A549 (cell line): ENCODE data around the gene GOLGA5. TPM values are rescaled to one million over a fixed set of nuclear protein-coding genes. Genes with fewer than 3 reads are reported as not detected.
A peak's percentile ranks its signal among the peaks of the same experiment; 100 is the strongest.

Experiments
- ATAC-seq, 2 experiments: fragments of 200-7000 bp in 1 of 2; fragments of >200 bp in 1 of 2; cut with Nextera tagmentation in 1 of 2; cut with Tn5 transposase in 1 of 2; 3 replicates each; pipeline versions ENCODE4 v1.8.0 to v1.9.1; 2018 to 2020; ENCODE audit warnings: mild to moderate bottlenecking in 1 of 2, moderate library complexity in 1 of 2
- CTCF ChIA-PET: fragments of 300-600 bp; sonication (Branson Sonifier 250); formaldehyde crosslinking; extraction: SDS; loops from one replicate; lab custom pipeline; 2021; ENCODE audit warnings: antibody characterized with exemption, inconsistent platforms; lab: Yijun Ruan, JAX
- POLR2A ChIA-PET: fragments of 350-600 bp; formaldehyde crosslinking; extraction: SDS; loops from one replicate; lab custom pipeline; 2021; ENCODE audit warnings: antibody characterized with exemption, inconsistent platforms; lab: Yijun Ruan, JAX
- DNase-seq, 2 experiments: peaks; one replicate each; pipeline versions ENCODE4 v3.0.0 to v3.0.0-alpha.2; 2011 to 2016; ENCODE audit warnings: low read depth in 1 of 2, low spot score in 1 of 2
- FAIRE-seq: peaks from 2 replicates; lab custom pipeline; 2011; peaks lifted over from hg19 to GRCh38; lab: Jason Lieb, UNC
- H3K27ac ChIP-seq, 2 experiments: fragments of >200 bp; sonication (Bioruptor Twin); formaldehyde crosslinking; 3 replicates each; pipeline ENCODE4 v1.5.1; 2016 to 2017
- H3K4me1 ChIP-seq: fragments of >200 bp; sonication (Bioruptor Twin); formaldehyde crosslinking; 3 replicates; pipeline ENCODE4 v1.6.1; 2016
- H3K4me2 ChIP-seq: fragments of >200 bp; sonication (Bioruptor Twin); formaldehyde crosslinking; 3 replicates; pipeline ENCODE4 v1.6.1; 2016
- H3K4me3 ChIP-seq: fragments of >200 bp; sonication (Bioruptor Twin); formaldehyde crosslinking; 3 replicates; pipeline ENCODE4 v1.5.1; 2016
- H3K9me3 ChIP-seq: fragments of >200 bp; sonication (Bioruptor Twin); formaldehyde crosslinking; 3 replicates; pipeline ENCODE4 v1.6.1; 2016
- CBX8 ChIP-seq: fragments of 200-600 bp; sonication (generic); IDR thresholded peaks from 2 replicates; pipeline ENCODE4 v1.6.1; 2016
- CEBPB ChIP-seq, 2 experiments: fragments of >200 bp in 1 of 2; sonication (Bioruptor Twin) in 1 of 2; formaldehyde crosslinking in 1 of 2; IDR thresholded peaks; 2 replicates each; pipeline ENCODE4 v1.6.1; 2012 to 2016
- CHD2 ChIP-seq: fragments of 150-350 bp; IDR thresholded peaks from 2 replicates; pipeline ENCODE4 v1.6.1; 2014; ENCODE audit warnings: low read length; ENCODE audit not compliant: partially characterized antibody
- CHD4 ChIP-seq: fragments of 200-600 bp; sonication (generic); IDR thresholded peaks from 2 replicates; pipeline ENCODE4 v1.6.1; 2016; ENCODE audit warnings: antibody characterized with exemption, mild to moderate bottlenecking, borderline replicate concordance
- EHF ChIP-seq: fragments of 250-450 bp; sonication (Bioruptor Pico); IDR thresholded peaks from 2 replicates; pipeline ENCODE4 v1.5.0; 2020; ENCODE audit warnings: mild to moderate bottlenecking
- ESRRA ChIP-seq: fragments of 150-350 bp; IDR thresholded peaks from 2 replicates; pipeline ENCODE4 v1.6.1; 2014; ENCODE audit warnings: mild to moderate bottlenecking, low read length, borderline replicate concordance
- FOSB ChIP-seq: fragments of 250-450 bp; sonication (Bioruptor Pico); IDR thresholded peaks from 2 replicates; pipeline ENCODE4 v1.5.0; 2020; ENCODE audit warnings: mild to moderate bottlenecking, moderate library complexity
- HOXA7 ChIP-seq: fragments of 250-450 bp; sonication (Bioruptor Pico); IDR thresholded peaks from 2 replicates; pipeline ENCODE4 v1.5.0; 2020; ENCODE audit warnings: mild to moderate bottlenecking, moderate library complexity
- HOXB13 ChIP-seq: fragments of 250-450 bp; sonication (Bioruptor Pico); IDR thresholded peaks from 2 replicates; pipeline ENCODE4 v1.5.0; 2020; ENCODE audit warnings: low read depth, mild to moderate bottlenecking, moderate library complexity
- HOXB5 ChIP-seq: fragments of 250-450 bp; sonication (Bioruptor Pico); IDR thresholded peaks from 2 replicates; pipeline ENCODE4 v1.5.0; 2020; ENCODE audit warnings: mild to moderate bottlenecking, moderate library complexity
- JUN ChIP-seq, 2 experiments: fragments of >200 bp; sonication (Bioruptor Twin); formaldehyde crosslinking; IDR thresholded peaks; 2 replicates in 1 of 2; 3 replicates in 1 of 2; pipeline ENCODE4 v1.6.1; 2016 to 2017
- JUNB ChIP-seq: fragments of >200 bp; sonication (Bioruptor Twin); formaldehyde crosslinking; IDR thresholded peaks from 2 replicates; pipeline ENCODE4 v1.6.1; 2016
- KDM5A ChIP-seq: fragments of 200-600 bp; sonication (generic); IDR thresholded peaks from 2 replicates; pipeline ENCODE4 v1.6.1; 2016; ENCODE audit warnings: antibody characterized with exemption, mild to moderate bottlenecking
- NFE2L2 ChIP-seq: fragments of 150-350 bp; conservative IDR thresholded peaks from 2 replicates; pipeline ENCODE4 v1.6.1; 2014; ENCODE audit warnings: low read length
- NPAS2 ChIP-seq: fragments of 250-450 bp; sonication (Bioruptor Pico); IDR thresholded peaks from 2 replicates; pipeline ENCODE4 v1.8.0; 2022; ENCODE audit warnings: mild to moderate bottlenecking, moderate library complexity, borderline replicate concordance
- NR3C1 ChIP-seq: fragments of >200 bp; sonication (Bioruptor Twin); formaldehyde crosslinking; IDR thresholded peaks from 3 replicates; pipeline ENCODE4 v1.6.1; 2017
- POLR2A ChIP-seq: IDR thresholded peaks from 2 replicates; pipeline ENCODE4 v1.6.1; 2012; ENCODE audit warnings: mild to moderate bottlenecking, low read length
- POLR2AphosphoS2 ChIP-seq: conservative IDR thresholded peaks from 2 replicates; pipeline ENCODE4 v1.6.1; 2012; ENCODE audit warnings: low read length, improper control_type of control experiment, inconsistent platforms
- RAD21 ChIP-seq, 2 experiments: fragments of >200 bp in 1 of 2; sonication (Bioruptor Twin) in 1 of 2; formaldehyde crosslinking in 1 of 2; IDR thresholded peaks in 1 of 2; conservative IDR thresholded peaks in 1 of 2; 2 replicates in 1 of 2; 3 replicates in 1 of 2; pipeline ENCODE4 v1.6.1; 2012 to 2018; ENCODE audit warnings: inconsistent platforms in 1 of 2
- RARB ChIP-seq: fragments of 250-450 bp; sonication (Bioruptor Pico); IDR thresholded peaks from 2 replicates; pipeline ENCODE4 v1.8.0; 2021; ENCODE audit warnings: mild to moderate bottlenecking, moderate library complexity
- RCOR1 ChIP-seq: fragments of 150-350 bp; IDR thresholded peaks from 2 replicates; pipeline ENCODE4 v1.6.1; 2014; ENCODE audit warnings: antibody characterized with exemption, low read length, low read depth
- SMC3 ChIP-seq: fragments of >200 bp; sonication (Bioruptor Twin); formaldehyde crosslinking; IDR thresholded peaks from 3 replicates; pipeline ENCODE4 v1.6.1; 2018; ENCODE audit warnings: inconsistent platforms
- SREBF2 ChIP-seq: fragments of 450-650 bp; IDR thresholded peaks from 2 replicates; pipeline ENCODE4 v1.6.1; 2014; ENCODE audit warnings: mild to moderate bottlenecking, moderate library complexity
- TFCP2L1 ChIP-seq: fragments of 250-450 bp; sonication (Bioruptor Pico); IDR thresholded peaks from 2 replicates; pipeline ENCODE4 v1.5.0; 2021; ENCODE audit warnings: mild to moderate bottlenecking
- ZC3H11A ChIP-seq: fragments of 450-650 bp; IDR thresholded peaks from 2 replicates; pipeline ENCODE4 v1.6.1; 2014; ENCODE audit warnings: antibody characterized with exemption, mild to moderate bottlenecking
- ZNF302 ChIP-seq: fragments of 250-450 bp; sonication (Bioruptor Pico); IDR thresholded peaks from 2 replicates; pipeline ENCODE4 v1.9.0; 2021; ENCODE audit warnings: inconsistent platforms, mild to moderate bottlenecking, moderate library complexity
- ZSCAN20 ChIP-seq: fragments of 250-450 bp; sonication (Bioruptor Pico); IDR thresholded peaks from 2 replicates; pipeline ENCODE4 v1.8.0; 2022; ENCODE audit warnings: mild to moderate bottlenecking, moderate library complexity
- WGBS: methylation state at CpG from one replicate; pipeline ENCODE4 v1.1.6; 2017; ENCODE audit errors: missing lambda C conversion rate; 5-methylcytosine and 5-hydroxymethylcytosine counted together
- polyA plus RNA-seq, 4 experiments: library from polyadenylated mRNA; depleted of rRNA in 3 of 4; stranded (reverse); fragments of >200 nt; fragmentation: RNase III in 1 of 4; extraction: RNeasy Plus Mini Kit Qiagen cat#74134 plus additional on column Dnase treatment in 1 of 4; gene quantifications; 2 replicates in 3 of 4; 3 replicates in 1 of 4; pipeline ENCODE4 v1.2.3, GENCODE V29; 2011 to 2017
- TF ChIP-seq, protein P1 (sequence below): fragments of >200 bp; sonication (Bioruptor Twin); formaldehyde crosslinking; IDR thresholded peaks from 3 replicates; pipeline ENCODE4 v1.5.1; 2016
- TF ChIP-seq, protein P2 (sequence below): IDR thresholded peaks from 2 replicates; pipeline ENCODE4 v1.6.1; 2012

The GOLGA5 gene
- polyA plus RNA-seq, 2 of the 4 experiments (the other 2 are of a cell fraction), result 31.9 to 53.8 TPM

- H3K9me3 ChIP-seq, result 0 out of 3 replicates have a peak, but pooled peaks cover 4% of the 10 kb centered on the region
- H3K4me1 ChIP-seq, result no peaks in the 10 kb centered on the region
- TF ChIP-seq RCOR1, result no peak
- TF ChIP-seq POLR2AphosphoS2, result no peak
- no peak for TF ChIP-seq ZC3H11A
- TF ChIP-seq HOXB13 (CRISPR knock-in tag), result no peak
- no peak for TF ChIP-seq HOXA7 (CRISPR knock-in tag)
- peak in 1 of 2 experiments; percentile 48; a peak in 1 of 4 replicates for TF ChIP-seq CEBPB (IDR thresholded peaks at IDR 0.05)
- TF ChIP-seq CBX8, result no peak
- TF ChIP-seq RARB (CRISPR knock-in tag), result no peak
- TF ChIP-seq TFCP2L1 (CRISPR knock-in tag), result no peak
- TF ChIP-seq FOSB (CRISPR knock-in tag), result no peak
- no peak for TF ChIP-seq JUN (IDR thresholded peaks at IDR 0.05)
- no peak for TF ChIP-seq CHD4
- no peak for TF ChIP-seq JUNB
- TF ChIP-seq, protein P1, sequence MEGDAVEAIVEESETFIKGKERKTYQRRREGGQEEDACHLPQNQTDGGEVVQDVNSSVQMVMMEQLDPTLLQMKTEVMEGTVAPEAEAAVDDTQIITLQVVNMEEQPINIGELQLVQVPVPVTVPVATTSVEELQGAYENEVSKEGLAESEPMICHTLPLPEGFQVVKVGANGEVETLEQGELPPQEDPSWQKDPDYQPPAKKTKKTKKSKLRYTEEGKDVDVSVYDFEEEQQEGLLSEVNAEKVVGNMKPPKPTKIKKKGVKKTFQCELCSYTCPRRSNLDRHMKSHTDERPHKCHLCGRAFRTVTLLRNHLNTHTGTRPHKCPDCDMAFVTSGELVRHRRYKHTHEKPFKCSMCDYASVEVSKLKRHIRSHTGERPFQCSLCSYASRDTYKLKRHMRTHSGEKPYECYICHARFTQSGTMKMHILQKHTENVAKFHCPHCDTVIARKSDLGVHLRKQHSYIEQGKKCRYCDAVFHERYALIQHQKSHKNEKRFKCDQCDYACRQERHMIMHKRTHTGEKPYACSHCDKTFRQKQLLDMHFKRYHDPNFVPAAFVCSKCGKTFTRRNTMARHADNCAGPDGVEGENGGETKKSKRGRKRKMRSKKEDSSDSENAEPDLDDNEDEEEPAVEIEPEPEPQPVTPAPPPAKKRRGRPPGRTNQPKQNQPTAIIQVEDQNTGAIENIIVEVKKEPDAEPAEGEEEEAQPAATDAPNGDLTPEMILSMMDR, result peak; percentile 39
- no peak for TF ChIP-seq ZNF302
- TF ChIP-seq SMC3, result peak; percentile 30; the same call in 1 of the 3 replicates
- no peak for TF ChIP-seq NR3C1
- no peak for TF ChIP-seq NFE2L2
- TF ChIP-seq SREBF2, result no peak
- TF ChIP-seq KDM5A, result no peak
- TF ChIP-seq EHF (CRISPR knock-in tag), result no peak
- TF ChIP-seq RAD21 (conservative IDR thresholded peaks at IDR 0.05 in 1 of 2, IDR thresholded peaks at IDR 0.05 in 1 of 2), result peak; percentile 57 to 65
- CTCF ChIA-PET, result interaction anchor here (1.0 to 2.0 kb wide), 7 partner anchors 19 to 295 kb away, joined by 3 to 7 read pairs (median 3); no protein-coding TSS in a partner anchor
- peak; percentile 60 to 76; a peak in 5 of 6 replicates for ATAC-seq
- H3K27ac ChIP-seq, result no peak overlapping the region
- 19% methylated on average over 10 of the region's 12 CpGs for WGBS
- no peak overlapping the region for H3K4me3 ChIP-seq
- H3K4me2 ChIP-seq, result 0 out of 3 replicates have a peak overlapping the region, but pooled peaks have one; percentile 8
- peak; percentile 37 to 52 for DNase-seq
- POLR2A ChIA-PET, result no interaction called here
- no peak for FAIRE-seq
These were observed 86.7 kb downstream of the GOLGA5 start for GRCh38 chr14:92880851-92881250.

- Histone ChIP-seq H3K4me1 (no peaks in the 10 kb centered on the region), H3K4me3 (no peak overlapping the region), H3K4me2 (no peak overlapping the region), H3K9me3 (0 out of 3 replicates have a peak, but pooled peaks cover 4% of the 10 kb centered on the region), H3K27ac (no peak overlapping the region)
- CTCF ChIA-PET, result interaction anchor here (1.1 to 2.1 kb wide), 2 partner anchors 10 to 256 kb away, joined by 3 to 4 read pairs; no protein-coding TSS in a partner anchor
- TF ChIP-seq NPAS2 (CRISPR knock-in tag) (no peak), ZSCAN20 (no peak), ESRRA (no peak), HOXB5 (CRISPR knock-in tag) (no peak), POLR2A (no peak), EHF (CRISPR knock-in tag) (no peak), ZNF302 (no peak), CHD2 (no peak)
- TF ChIP-seq, protein P2, sequence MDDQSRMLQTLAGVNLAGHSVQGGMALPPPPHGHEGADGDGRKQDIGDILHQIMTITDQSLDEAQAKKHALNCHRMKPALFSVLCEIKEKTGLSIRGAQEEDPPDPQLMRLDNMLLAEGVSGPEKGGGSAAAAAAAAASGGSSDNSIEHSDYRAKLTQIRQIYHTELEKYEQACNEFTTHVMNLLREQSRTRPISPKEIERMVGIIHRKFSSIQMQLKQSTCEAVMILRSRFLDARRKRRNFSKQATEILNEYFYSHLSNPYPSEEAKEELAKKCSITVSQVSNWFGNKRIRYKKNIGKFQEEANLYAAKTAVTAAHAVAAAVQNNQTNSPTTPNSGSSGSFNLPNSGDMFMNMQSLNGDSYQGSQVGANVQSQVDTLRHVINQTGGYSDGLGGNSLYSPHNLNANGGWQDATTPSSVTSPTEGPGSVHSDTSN, result no peak
- DNase-seq (no peak), FAIRE-seq (no peak), ATAC-seq (no peak)
- POLR2A ChIA-PET, result no interaction called here
- WGBS, result 15% methylated on average over 5 of the region's 5 CpGs
These were observed 89.0 kb downstream of the GOLGA5 start for GRCh38 chr14:92883066-92883465.
